GM19463 (cell line): ENCODE measurements around the gene CAMK4.

ENCODE experiments used
- ATAC-seq: cut with Tn5 transposase; IDR thresholded peaks from one replicate; pipeline ENCODE4 v1.9.1; 2021; ENCODE audit warnings: mild to moderate bottlenecking, moderate library complexity; ENCODE audit not compliant: unreplicated experiment

Gene CAMK4

DNA sequence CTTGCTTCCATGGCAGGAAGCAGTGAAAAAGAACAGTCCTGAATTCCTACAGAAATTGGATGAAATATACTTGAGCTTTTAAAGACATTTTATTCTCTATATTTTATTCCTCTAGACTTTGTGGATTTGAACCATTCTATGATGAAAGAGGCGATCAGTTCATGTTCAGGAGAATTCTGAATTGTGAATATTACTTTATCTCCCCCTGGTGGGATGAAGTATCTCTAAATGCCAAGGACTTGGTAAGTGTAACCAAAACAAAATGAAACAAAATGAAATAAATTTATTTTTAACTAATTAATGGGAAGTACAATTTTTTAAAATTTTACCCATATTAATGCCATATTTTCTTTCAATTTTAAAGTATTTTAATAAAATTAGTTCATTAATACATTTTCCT is 254.1 kb downstream of the CAMK4 start:
- no peak for ATAC-seq

DNA sequence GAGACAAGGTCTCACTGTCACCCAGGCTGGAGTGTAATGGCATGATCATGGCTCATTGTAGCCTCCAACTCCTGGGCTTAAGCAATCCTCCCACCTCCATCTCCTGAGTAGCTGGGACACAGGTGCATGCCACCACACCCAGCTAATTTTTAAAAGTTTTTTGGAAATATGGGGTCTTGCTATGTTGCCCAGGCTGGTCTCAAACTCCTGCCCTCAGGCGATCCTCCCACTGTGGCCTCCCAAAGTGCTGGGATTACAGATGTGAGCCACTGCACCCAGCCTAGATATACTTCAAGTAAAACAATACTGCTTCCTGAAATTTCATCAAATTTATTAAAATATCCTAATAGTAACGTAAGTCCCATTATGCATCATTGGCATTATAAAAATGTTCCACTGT is 254.7 kb downstream of the CAMK4 start:
- ATAC-seq, result no peak

DNA sequence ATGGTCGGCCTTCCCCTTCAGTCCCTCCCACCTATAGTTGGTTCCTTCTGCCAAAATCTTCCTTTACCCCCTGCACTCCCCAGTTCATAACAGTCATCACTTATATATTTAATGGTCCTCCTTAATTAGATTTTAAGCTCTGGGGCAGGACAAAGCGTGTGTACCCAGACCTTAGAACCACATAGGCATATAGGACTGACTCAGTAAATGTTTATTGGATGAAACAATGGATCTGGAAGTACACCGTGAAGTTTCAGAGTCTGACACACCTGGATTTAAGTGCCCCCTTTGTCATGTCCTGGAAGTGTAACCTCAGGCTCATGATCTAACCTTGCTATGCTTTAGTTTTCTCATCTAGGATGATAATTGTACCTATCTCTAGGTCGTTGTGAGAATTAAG is 256.2 kb downstream of the CAMK4 start:
- ATAC-seq, result no peak

DNA sequence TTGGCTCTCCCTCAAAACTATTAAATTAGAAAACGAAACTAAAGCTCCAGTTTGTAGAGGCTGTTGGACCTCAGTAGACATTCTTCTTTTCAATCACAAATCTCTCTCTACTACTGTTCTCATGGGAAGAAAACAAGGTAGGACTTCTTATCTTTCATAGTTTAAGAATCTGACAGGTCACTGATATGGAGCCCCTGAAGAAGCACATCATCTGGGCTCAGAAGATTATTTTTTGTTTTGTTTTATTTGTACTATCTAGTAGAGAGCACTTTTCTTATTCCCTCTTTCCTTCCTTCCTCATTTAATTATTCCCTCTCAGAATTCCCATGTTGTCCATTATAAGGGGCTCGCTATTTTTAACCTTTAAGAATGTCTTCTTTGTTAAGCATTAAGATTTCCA is 261.9 kb downstream of the CAMK4 start:
- no peak for ATAC-seq

DNA sequence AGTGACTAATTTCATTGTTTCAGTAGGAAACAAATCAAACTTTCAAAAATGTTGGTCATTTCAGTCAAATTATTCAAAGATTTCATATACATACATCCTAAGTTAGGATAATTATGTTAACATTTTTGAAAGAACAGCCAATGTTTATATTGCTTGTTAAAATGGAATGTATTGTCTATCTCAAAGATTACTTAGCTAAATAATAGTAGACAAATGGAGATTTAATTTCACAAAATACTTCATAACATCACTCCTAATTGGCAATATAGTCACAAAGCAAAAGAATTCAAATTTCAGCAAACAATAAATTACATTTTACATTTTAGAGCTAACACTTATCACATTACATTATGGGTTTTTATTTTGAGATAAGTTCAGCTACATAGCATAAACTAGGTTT is 262.7 kb downstream of the CAMK4 start:
- ATAC-seq, result no peak

DNA sequence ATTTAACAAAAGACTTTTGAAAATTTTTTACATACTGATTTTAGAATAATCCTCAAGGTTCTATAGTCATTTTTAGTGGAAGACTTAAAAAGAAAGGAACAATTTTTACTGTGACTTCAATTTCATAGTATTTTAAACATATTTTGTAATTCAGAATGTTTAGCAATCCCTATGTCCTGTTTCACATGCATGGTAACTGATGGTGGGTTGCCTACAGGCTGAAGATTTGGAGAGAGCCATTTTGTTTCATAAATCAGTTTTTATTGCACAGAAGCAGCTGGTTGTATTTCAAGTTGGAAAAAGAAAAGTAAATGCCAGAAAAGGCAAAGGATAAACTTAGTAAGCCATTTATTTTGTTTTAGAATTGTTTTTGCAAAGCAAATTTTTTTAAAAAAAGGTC is 264.2 kb downstream of the CAMK4 start:
- ATAC-seq, result no peak

DNA sequence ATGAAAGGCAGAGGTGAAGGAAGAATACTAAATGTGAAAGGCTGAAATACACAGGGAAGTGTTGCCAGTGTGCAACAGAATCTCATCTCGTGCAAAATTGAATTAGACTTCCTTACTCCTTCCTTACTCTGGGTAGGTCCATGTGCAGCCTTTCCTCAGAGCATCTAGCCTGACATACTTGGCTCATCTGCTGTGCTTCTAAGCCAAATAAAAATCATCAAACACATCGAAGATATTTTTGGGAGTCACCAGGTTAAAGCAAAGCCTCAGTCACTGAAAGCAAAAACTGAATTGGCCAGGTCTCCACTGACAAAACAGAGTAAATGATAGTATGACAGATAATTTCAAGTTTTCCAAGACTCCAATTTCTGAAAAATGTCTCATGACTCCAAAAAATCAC is 268.8 kb downstream of the CAMK4 start:
- ATAC-seq, result no peak

DNA sequence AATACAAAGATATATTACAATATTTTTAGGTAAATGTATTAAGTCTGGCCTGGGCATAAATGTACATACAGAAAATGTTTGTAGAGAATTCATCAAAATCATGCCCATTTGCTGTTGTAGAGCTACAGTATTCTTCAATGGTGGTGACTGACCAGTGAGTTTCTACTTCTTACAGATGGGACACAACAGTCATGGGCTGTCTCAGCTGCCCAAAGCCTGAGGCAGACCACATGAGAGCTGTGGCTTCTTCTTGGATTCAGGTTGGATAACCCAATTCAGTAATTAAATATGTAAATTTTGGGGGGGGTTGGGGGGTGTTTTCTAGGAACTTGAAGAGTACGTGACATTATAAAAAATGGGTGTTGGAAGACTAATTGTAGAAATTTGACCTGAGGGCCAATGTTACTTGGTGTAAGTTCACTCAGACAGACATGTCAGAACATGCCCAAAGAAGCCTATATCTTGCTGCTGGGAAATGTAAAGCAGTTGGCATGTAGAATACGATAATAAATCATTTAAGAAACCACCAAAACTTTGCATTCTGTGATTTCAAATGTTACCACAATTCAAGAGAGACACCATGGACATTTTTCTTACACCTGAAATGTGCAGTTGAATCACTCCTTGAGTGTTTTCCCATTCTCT is 270.3 kb downstream of the CAMK4 start:
- no peak for ATAC-seq

DNA sequence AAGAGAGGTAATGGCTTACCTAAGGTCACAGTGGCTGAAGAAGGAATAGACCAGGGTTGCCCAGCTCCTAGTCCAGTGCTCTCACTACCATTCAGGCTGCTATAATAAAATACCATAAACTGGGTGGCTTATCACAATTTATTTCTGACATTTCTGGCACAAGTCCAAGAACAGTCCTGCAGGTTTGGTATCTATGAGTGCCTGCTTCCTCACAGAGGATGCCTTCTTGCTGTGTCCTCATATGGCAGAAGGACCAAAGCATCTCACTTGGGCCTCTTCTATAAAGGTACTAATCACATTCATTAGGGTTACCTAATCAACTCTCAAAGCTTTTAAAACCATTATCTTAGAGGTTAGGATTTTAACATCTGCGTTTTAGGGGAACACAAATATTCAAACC is 271.0 kb downstream of the CAMK4 start:
- ATAC-seq, result no peak

DNA sequence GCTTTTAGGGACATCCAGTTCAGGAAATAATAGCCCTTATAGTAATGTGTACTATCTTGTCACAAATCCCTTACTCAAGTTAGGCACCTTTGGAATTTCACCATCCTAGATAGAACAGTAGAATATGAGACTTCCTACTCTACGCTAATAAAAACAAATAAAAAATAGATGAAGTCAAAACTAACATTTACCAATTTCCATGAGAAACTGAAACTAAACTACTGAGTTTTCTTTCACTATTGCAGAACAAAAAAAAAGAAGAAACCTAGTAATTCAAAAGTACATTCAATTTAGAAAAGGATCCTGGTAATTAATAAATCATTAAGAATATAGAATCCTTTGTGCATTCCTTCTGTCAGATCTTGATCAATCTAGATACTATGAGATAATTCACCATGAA is 274.2 kb downstream of the CAMK4 start:
- no peak for ATAC-seq

DNA sequence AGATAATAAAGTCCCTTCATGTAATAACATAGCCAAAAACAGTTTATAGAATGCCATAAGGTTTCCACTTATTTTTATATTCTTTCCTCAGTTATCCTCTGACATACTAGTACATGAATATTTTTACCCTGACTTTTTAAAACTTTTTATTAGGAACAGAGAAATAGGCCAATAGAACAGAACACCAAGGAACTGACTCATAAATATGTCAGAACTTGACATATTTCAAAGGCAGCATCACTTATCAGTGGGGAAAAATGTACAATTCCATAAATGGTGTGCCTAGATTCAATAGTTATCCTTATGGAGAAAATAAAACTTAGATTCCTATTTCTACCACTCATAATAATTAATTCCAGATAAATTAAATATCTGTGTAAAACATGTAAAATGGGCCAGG is 278.8 kb downstream of the CAMK4 start:
- ATAC-seq, result no peak

DNA sequence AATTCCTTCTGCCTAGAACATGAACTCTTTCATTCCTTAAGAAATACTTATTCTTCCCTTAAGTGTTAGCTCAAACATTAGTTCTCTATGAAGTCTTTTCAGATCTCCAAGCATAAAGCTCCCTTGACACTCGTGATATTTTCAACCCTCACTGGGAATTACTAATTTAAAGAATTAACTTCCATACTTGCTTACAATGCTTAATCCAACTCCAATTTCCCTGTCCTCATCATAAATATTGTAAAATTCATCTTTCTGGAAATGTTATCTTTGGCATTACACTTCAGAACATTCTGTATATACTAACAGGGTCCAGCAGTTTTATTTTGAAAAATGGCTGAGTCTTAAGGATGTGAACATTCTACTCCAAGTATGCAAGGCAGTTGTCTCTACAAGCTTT is 280.9 kb downstream of the CAMK4 start:
- no peak for ATAC-seq

DNA sequence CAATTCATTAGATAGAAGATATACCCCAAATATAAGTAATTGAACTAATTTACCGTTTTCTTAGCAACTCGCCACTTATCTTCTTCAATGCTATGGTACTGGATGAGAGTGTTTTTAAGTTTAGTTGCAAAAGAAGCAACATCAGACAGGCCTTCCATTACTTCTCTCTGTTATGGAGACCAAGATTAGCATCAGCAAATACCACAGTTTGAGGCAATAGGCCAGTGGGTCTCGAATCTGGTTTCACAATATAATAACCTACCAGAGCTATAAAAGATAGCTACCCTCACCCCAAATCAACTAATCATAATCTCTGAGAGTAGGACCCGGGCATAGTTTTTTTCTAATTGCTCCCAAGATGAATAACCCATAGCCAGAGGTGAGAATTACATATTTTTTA is 283.1 kb downstream of the CAMK4 start:
- no peak for ATAC-seq

DNA sequence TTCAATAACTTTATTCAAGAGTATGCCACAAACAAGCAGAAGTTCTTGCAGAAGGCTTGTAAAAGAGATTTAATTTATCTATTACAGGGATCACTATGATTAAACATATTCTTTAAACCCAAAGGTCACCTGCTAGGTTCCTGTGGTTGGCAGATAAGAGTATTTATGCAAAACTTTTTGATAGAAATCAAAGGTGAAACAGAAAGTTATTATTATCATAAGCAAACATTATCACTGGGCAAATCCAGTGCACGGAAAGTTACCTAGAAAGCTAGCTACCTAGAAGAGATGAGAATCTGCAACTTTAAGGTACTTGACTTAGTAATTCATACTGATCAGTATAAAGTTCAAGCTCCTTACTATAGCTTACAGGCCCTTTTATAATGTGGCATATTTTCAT is 284.9 kb downstream of the CAMK4 start:
- ATAC-seq, result no peak

DNA sequence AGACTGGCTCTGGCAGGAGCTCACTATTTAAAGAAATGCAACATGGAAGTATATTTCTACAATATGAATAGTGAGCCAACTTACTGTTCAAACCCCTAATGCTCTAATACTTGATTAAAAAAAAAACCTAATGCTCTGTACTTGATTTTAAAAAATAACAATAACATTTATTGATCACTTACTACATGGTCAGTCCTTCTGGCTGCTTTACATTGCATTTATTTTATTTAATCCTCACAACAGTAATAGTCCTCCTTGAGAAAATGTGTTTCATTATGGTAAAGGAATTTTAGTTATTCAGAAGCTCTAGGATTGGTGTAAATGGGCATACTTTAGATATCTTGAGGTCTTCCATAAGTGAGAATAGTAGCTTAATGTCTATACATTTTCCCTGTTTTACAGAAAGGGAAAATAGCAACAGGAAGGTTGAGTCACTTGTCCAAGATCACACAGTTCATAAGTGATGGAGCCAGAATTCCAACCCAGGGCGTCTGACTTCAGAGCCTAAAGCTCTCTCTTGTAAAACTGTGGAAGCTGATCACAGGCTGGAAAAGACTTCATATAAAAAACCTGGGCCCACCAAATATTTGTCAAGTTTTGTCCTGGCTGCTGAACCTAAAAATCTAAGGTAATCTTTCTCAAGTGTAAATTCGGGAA is 287.1 kb downstream of the CAMK4 start:
- no peak for ATAC-seq

DNA sequence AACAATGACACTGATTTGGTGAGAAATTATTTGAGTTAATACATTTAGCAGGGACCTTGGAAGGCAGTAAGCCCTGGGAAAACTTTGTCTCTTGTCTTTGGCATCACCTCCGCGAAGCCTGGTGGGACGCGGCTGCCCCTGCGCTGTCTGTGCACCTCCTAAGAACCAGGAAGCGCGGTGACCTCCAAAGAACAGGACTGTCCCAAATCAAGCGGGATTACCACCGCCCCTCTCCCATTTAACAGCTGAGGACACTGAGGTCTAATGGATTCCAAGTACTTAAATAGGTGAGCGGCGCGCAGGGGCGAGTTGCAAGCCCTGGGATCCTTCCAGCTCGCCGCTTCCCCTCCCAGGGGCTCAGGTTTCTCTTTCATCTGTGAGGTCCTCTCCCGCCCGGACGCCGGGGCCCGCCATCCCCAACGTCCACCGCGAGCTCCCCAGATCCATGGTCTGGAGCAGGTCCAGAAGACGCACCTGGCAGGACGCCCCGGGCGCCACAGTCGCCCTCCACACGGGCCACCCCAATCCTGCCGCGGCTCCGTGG is 287.7 kb downstream of the CAMK4 start:
- peak; percentile 16 for ATAC-seq

DNA sequence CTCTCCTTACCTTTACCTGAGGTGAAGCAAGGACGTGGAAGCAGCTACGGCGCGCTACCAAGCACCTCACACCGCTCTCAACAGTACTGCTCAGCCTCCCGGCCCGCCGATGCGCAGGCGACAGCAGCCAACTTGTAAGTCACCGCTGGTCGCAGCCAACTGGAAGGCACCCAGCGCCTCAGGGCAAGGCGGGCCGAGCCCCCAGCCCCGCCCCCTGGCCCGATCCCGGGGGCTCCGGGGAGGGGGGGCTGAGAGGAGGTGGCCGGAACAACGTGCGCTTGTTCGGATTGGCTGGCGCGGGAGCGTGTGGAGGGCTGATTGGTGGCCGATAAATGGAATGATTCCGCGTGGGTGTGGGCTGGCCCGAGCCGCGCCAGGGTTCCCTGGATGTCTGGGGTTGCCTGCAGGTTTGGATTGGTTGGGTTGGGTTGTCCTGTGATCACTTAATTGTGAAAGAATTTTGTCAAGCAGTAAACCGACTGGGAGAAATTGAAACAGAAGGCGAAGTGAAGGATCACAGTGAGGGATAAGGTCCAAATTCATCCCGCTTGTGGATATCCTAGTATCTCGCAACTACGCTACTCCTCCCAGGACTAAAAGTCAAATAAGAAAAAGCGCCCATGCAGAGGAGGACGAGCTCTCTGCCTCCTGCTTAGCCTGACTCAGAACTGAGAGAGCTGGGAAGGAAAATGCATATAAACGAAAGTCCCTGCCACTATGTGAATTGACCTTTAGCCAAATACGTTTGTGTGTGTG is 288.4 kb downstream of the CAMK4 start, which contains the start of gene STARD4:
STARD4 (minus strand) TSS at position 161 of the 756 bp plus-strand sequence. CDS start 5,102 bp downstream, outside the sequence.
- peak; percentile 84 for ATAC-seq

DNA sequence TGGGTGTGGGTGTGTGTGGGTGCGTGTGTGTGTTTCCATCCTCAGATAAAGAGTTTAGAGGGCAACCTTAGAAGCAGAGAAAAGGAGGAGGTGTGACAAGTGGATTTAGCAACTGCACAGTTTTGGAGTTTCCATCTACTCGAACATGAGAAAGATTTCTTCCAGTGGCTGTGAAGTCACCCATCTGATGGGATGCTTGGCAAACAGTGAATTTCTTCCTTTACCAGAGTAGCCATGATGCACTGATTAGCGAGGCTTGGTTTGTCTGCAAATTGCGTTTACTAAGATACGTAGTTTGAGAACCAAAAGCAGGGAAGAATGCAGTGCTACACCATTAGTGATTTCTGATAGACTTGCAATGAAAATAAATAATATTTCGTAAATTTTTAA is 288.9 kb downstream of the CAMK4 start:
- no peak for ATAC-seq

DNA sequence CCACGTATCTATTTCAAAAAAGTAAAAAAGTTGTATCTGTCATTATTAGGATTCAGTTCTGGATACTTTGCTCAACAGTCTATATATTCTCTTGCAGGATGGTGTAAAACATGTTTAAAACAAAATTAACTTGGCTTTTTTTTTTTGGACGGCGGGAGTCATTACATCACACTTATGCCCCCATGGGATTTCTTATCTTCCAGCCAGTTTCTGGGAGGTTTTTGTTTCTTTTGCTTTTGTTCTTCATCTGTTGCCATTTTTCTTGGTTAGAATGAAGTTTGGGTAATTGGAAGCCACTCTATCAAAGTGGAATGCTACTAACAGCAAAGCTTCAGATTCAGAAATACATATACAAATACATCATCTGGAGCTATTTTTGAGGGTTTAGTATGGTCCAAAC is 289.9 kb downstream of the CAMK4 start:
- no peak for ATAC-seq

DNA sequence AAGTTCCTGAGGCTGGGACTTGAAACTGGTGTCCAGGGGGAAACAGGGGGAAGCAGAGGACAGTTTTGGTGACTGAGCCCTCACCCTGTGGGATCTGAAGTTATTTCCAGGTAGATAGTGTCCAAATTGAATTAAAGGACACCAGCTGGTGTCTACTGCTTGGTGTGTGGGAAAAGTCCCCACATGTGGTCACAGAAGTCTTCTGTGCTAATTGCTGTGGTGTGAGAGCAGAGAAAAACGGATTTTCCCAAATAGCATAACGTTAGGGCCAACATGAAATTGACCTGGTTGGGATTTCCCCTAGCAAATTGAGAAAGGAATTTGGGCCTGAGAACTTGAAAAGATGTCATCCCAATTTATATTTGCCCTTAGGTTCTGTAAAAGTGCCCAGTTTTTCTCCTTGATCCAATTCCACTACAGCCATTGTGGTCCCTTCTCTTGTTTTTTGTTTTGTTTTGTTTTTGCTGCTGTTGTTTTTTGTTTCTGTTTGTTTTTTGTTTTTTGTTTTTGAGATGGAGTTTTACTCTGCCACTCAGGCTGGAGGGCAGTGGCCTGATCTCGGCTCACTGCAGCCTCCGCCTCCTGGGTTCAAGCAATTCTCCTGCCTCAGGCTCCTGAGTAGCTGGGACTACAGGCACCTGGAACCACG is 293.8 kb downstream of the CAMK4 start:
- peak; percentile 72 for ATAC-seq

DNA sequence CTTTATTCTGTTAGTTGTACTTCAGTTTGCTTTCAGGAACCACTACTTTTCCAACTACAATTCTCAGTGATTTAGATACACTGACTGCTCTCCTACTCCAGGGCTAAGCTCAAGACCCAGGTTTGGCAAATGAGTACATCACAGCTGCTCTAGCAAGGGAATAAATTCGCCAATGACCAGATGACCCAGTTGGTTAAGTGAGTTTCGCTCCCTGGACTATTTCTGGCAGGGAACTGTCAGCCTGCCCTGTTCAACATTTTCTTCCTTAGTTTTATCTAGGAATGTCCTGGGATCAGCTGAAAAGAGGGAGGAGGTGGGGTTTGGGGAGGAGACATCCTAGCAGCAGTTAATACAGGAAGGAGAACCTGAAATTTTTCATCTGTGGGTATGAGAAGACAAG is 294.6 kb downstream of the CAMK4 start:
- no peak for ATAC-seq
